ENCODE measurements around the gene RGS12. TPM values are rescaled to one million over a fixed set of nuclear protein-coding genes. Genes with fewer than 3 reads are reported as not detected.

Gene RGS12
- total and polyA plus RNA-seq, 2 experiments from 2014 or later, result 8.0 to 19.0 TPM

- TF ChIP-seq ETS1 (IDR thresholded peaks at IDR 0.05), result no peak
- TF ChIP-seq CREB1 (CRISPR knock-in tag; IDR thresholded peaks at IDR 0.05; ENCODE audit: low read depth), result no peak
Observed at GRCh38 chr4:3299122-3299975, 6.5 kb downstream of the RGS12 start (continued).

GRCh38 chr4:3299976-3300671 lies 7.3 kb downstream of the RGS12 start:
- H3K4me3 ChIP-seq, result no peak overlapping the region
- Mint-ChIP-seq H3K27me3 (ENCODE audit: insufficient read depth, low read depth, poor library complexity) (peaks cover 19% of the 10 kb centered on the region), H3K4me1 (peaks cover 44% of the 10 kb centered on the region), H3K36me3 (ENCODE audit: low read depth) (no peaks in the 10 kb centered on the region), H3K27ac (no peak overlapping the region), H3K9me3 (no peaks in the 10 kb centered on the region), H3K4me3 (no peak overlapping the region)
- H2AFZ ChIP-seq, result no peak overlapping the region
- H3K27ac ChIP-seq (ENCODE audit: low read depth), result no peak overlapping the region
- no peaks in the 10 kb centered on the region for H3K9me2 ChIP-seq (ENCODE audit: insufficient read depth)
- no peaks in the 10 kb centered on the region for H3K27me3 ChIP-seq (ENCODE audit: insufficient read depth)
- DNase-seq (ENCODE audit: low spot score), result no peak
- H4K20me1 ChIP-seq (replicated peaks; ENCODE audit: insufficient read depth), result peaks cover 10% of the 10 kb centered on the region; the same call in 1 of the 2 replicates
- peaks cover 44% of the 10 kb centered on the region for H3K79me2 ChIP-seq (replicated peaks; ENCODE audit: insufficient read depth)
- H3F3A ChIP-seq (replicated peaks; ENCODE audit: low read depth), result no peaks in the 10 kb centered on the region
- peaks cover 6% of the 10 kb centered on the region; the same call in 1 of the 2 replicates for H3K4me1 ChIP-seq (ENCODE audit: insufficient read depth)
- no peaks in the 10 kb centered on the region for H3K36me3 ChIP-seq (ENCODE audit: insufficient read depth)
- peak; percentile 16 for ATAC-seq
- no peak overlapping the region for H3K4me2 ChIP-seq
- no peak for TF ChIP-seq ZNF462 (CRISPR knock-in tag; IDR thresholded peaks at IDR 0.05)
- no peak for TF ChIP-seq EZH2phosphoT487 (IDR thresholded peaks at IDR 0.05; ENCODE audit: unreplicated experiment)
- no peak for TF ChIP-seq EZH2 (IDR thresholded peaks at IDR 0.05; ENCODE audit: low read depth, unreplicated experiment)
- TF ChIP-seq ZNF331 (CRISPR knock-in tag; IDR thresholded peaks at IDR 0.05; ENCODE audit: low read depth), result no peak
- no peak for TF ChIP-seq ETS1 (IDR thresholded peaks at IDR 0.05)
- no peak for TF ChIP-seq CTCF (conservative IDR thresholded peaks at IDR 0.05; ENCODE audit: low read depth in 2 of 2)
- no peak for TF ChIP-seq JUNB (IDR thresholded peaks at IDR 0.05; ENCODE audit: unreplicated experiment)
- TF ChIP-seq NANOG (IDR thresholded peaks at IDR 0.05; ENCODE audit: borderline replicate concordance), result no peak
- no peak for TF ChIP-seq STAT1 (IDR thresholded peaks at IDR 0.05; ENCODE audit: unreplicated experiment)

Measured in GM23338 (cell line).